Mesothelial cell of epicardium (in vitro differentiated cells): ENCODE results near the gene CA12. TPM values are rescaled to one million over a fixed set of nuclear protein-coding genes. Genes with fewer than 3 reads are reported as not detected.
A peak's percentile ranks its signal among the peaks of the same experiment; 100 is the strongest.

Source experiments
- DNase-seq, 2 experiments: peaks; one replicate each; pipeline ENCODE4 v3.0.0; 2021; ENCODE audit warnings: low spot score in 2 of 2; ENCODE audit not compliant: unreplicated experiment in 2 of 2
- H3K27ac Mint-ChIP-seq: 2 replicates; pipeline ENCODE4 v1.8.0; 2021; ENCODE audit warnings: mixed read lengths
- H3K27me3 Mint-ChIP-seq: 2 replicates; pipeline ENCODE4 v1.8.0; 2021; ENCODE audit warnings: low read depth, mixed read lengths
- H3K36me3 Mint-ChIP-seq: 2 replicates; pipeline ENCODE4 v1.8.0; 2021; ENCODE audit warnings: mixed read lengths
- H3K4me1 Mint-ChIP-seq: 2 replicates; pipeline ENCODE4 v1.8.0; 2021; ENCODE audit warnings: mixed read lengths
- H3K4me3 Mint-ChIP-seq: 2 replicates; pipeline ENCODE4 v1.8.0; 2021; ENCODE audit warnings: mild to moderate bottlenecking, moderate library complexity, mixed read lengths
- H3K9me3 Mint-ChIP-seq: 2 replicates; pipeline ENCODE4 v1.8.0; 2021; ENCODE audit warnings: mixed read lengths
- CTCF ChIP-seq: fragments of 200-600 bp; sonication (generic); IDR thresholded peaks from one replicate; pipeline ENCODE4 v1.5.0; 2021; ENCODE audit warnings: antibody characterized with exemption; ENCODE audit not compliant: unreplicated experiment
- total RNA-seq: library from RNA; stranded (reverse); gene quantifications from 3 replicates; pipeline ENCODE4 v1.2.1, GENCODE V29; 2021

CA12 gene
- total RNA-seq, 1 donor from 2014 or later: 1.6 TPM

DNA sequence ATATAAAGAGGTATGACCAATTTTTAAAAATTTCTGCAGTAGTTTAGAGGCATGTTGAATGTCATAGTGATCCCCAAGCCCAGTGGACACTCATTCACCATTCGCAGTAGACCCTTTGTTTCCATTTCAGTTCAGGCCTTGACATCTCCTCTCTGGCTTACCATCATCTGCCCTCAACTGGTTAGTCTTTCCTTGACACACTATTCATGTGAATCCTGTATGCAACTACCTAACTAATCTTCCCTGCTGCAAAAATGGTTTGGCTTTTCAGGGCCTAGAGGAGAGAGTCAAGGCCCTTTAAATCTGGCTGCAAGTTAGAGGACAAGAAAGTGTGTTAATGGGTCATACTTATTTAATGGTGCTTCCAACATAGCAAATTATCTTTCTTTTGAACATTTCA lies 93.3 kb downstream of the CA12 start:
- Mint-ChIP-seq H3K9me3 (no peaks in the 10 kb centered on the region), H3K4me3 (no peak overlapping the region), H3K4me1 (peaks cover 9% of the 10 kb centered on the region), H3K36me3 (peaks cover 10% of the 10 kb centered on the region), H3K27me3 (no peaks in the 10 kb centered on the region), H3K27ac (no peak overlapping the region)
- TF ChIP-seq CTCF: no peak
- no peak for DNase-seq

- Mint-ChIP-seq H3K4me3 (no peak overlapping the region), H3K27me3 (no peaks in the 10 kb centered on the region), H3K4me1 (peaks cover 9% of the 10 kb centered on the region), H3K9me3 (no peaks in the 10 kb centered on the region), H3K27ac (no peak overlapping the region), H3K36me3 (peaks cover 10% of the 10 kb centered on the region)
- TF ChIP-seq CTCF: no peak
- no peak for DNase-seq
These were observed 94.5 kb downstream of the CA12 start for GRCh38 chr15:63287109-63287508.

GRCh38 chr15:63284335-63284734 lies 97.3 kb downstream of the CA12 start:
- no peak for TF ChIP-seq CTCF
- Mint-ChIP-seq H3K9me3 (no peaks in the 10 kb centered on the region), H3K27ac (no peak overlapping the region), H3K4me3 (no peak overlapping the region), H3K27me3 (no peaks in the 10 kb centered on the region), H3K36me3 (peaks cover 11% of the 10 kb centered on the region), H3K4me1 (no peaks in the 10 kb centered on the region)
- no peak for DNase-seq

GRCh38 chr15:63283126-63283525 lies 98.5 kb downstream of the CA12 start:
- Mint-ChIP-seq H3K27ac (no peak overlapping the region), H3K36me3 (peaks cover 11% of the 10 kb centered on the region), H3K9me3 (no peaks in the 10 kb centered on the region), H3K4me1 (peaks cover 2% of the 10 kb centered on the region), H3K27me3 (no peaks in the 10 kb centered on the region), H3K4me3 (no peak overlapping the region)
- no peak for TF ChIP-seq CTCF
- DNase-seq: no peak

DNA sequence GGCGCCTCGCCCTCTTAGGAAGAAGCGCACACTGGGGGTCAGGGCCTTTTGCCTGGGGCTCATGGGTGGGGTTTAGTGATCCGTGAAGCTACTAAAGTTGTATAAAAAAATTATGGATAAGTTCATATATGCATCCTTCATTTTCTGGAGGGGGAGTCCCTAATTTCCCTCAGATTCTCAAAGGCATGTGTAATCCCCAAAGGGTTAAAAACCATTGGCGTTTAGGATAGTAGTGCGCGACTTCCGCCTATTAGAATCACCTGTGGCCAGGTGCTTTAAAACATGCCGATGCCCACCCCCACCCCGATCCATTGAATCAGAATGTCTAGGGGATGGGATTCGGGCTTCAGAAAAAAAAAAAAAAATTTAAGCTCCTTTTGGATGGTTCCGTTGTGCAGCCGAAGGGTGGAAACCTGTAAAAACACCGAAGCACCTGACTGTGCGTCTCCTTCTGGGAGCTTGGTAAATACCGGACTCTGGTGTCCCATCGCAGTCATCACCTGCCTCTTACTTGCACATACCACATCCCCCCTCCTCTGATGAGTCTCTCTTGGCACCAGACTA lies 103.7 kb downstream of the CA12 start:
- Mint-ChIP-seq H3K4me3 (peak overlapping the region; percentile 73), H3K9me3 (no peaks in the 10 kb centered on the region), H3K27ac (peak overlapping the region; percentile 67), H3K36me3 (peaks cover 5% of the 10 kb centered on the region), H3K4me1 (peaks cover 14% of the 10 kb centered on the region), H3K27me3 (no peaks in the 10 kb centered on the region)
- no peak for DNase-seq
- no peak for TF ChIP-seq CTCF
